Esophagus squamous epithelium (tissue), 5 donors: ENCODE measurements around the gene ARF3. TPM values are rescaled to one million over a fixed set of nuclear protein-coding genes. Genes with fewer than 3 reads are reported as not detected.

ENCODE experiments used
- DNase-seq: peaks from one replicate; lab custom pipeline; 2025; lab: John Stamatoyannopoulos, UW
- H3K27ac ChIP-seq, 4 donors: fragments of 200-600 bp; sonication (generic); one replicate each; pipeline ENCODE4 v1.5.1; 2016 to 2019; ENCODE audit warnings: mild to moderate bottlenecking in 1 of 4
- H3K27me3 ChIP-seq, 4 donors: fragments of 200-600 bp; sonication (generic); 1 replicate in 3 of 4; 2 replicates in 1 of 4; pipeline versions ENCODE4 v1.5.1 to v1.6.0; 2017 to 2021; ENCODE audit warnings: antibody characterized with exemption in 1 of 4
- H3K36me3 ChIP-seq, 3 donors: fragments of 200-600 bp; sonication (generic); one replicate each; pipeline ENCODE4 v1.5.1; 2016 to 2019
- H3K4me1 ChIP-seq, 3 donors: fragments of 200-600 bp; sonication (generic); one replicate each; pipeline ENCODE4 v1.5.1; 2017 to 2019
- H3K4me3 ChIP-seq, 4 donors: fragments of 200-600 bp; sonication (generic); 1 replicate in 3 of 4; 2 replicates in 1 of 4; pipeline ENCODE4 v1.5.1; 2016 to 2019; ENCODE audit warnings: mild to moderate bottlenecking in 2 of 4, moderate library complexity in 1 of 4
- H3K9me3 ChIP-seq, 3 donors: fragments of 200-600 bp; sonication (generic); one replicate each; pipeline ENCODE4 v1.5.1; 2016 to 2019
- CTCF ChIP-seq, 6 experiments: fragments of 450-650 bp in 4 of 6; fragments of 200-600 bp in 2 of 6; sonication (generic) in 2 of 6; IDR thresholded peaks; one replicate each; pipeline ENCODE4 v1.5.1; 2016 to 2019; ENCODE audit warnings: antibody characterized with exemption in 6 of 6, mild to moderate bottlenecking in 4 of 6, moderate library complexity in 4 of 6
- POLR2A ChIP-seq, 4 donors: fragments of 450-650 bp; IDR thresholded peaks; one replicate each; pipeline ENCODE4 v1.6.1; 2017; ENCODE audit warnings: antibody characterized with exemption in 4 of 4, mild to moderate bottlenecking in 4 of 4, moderate library complexity in 3 of 4
- WGBS, 2 donors: methylation state at CpG; one replicate each; pipeline ENCODE4 v1.1.5; 2018; 5-methylcytosine and 5-hydroxymethylcytosine counted together
- intact Hi-C: fragments of 100-400 bp; cut with DNase I; formaldehyde crosslinking; loops from one replicate; pipeline ENCODE4 v1.15.0; 2022
- total RNA-seq, 4 donors: library from RNA; depleted of rRNA; stranded (reverse); fragments of >200 nt; gene quantifications; one replicate each; pipeline ENCODE4 v1.1.0, GENCODE V29; 2016
- donor health status: DM: yes; HTN: yes; CAD: no.

The ARF3 gene
- total RNA-seq, 4 donors from 2014 or later, result 52.2 to 76.2 (median 61.6) TPM

- no peaks in the 10 kb centered on the region for H3K9me3 ChIP-seq
- no peak overlapping the region for H3K4me3 ChIP-seq
- intact Hi-C loops, result no loop called here
- 34 to 70% methylated on average over 3 to 4 of the region's 4 CpGs for WGBS, 2 donors
- peaks cover 12 to 84% (median 45%) of the 10 kb centered on the region in 3 donors for H3K4me1 ChIP-seq
- H3K27me3 ChIP-seq, result no peaks in the 10 kb centered on the region
- TF ChIP-seq POLR2A (IDR thresholded peaks at IDR 0.05) (no peak), CTCF (IDR thresholded peaks at IDR 0.05) (no peak)
- H3K27ac ChIP-seq, result peak overlapping the region; percentile 39 to 72 (median 68)
- peaks cover 6 to 36% (median 11%) of the 10 kb centered on the region in 3 donors for H3K36me3 ChIP-seq
- no peak for DNase-seq
Measured at GRCh38 chr12:48943221-48943620, 14.1 kb downstream of the ARF3 start.

- 49 to 63% methylated on average over 3 of the region's 3 CpGs for WGBS, 2 donors
- DNase-seq, result no peak
Measured at GRCh38 chr12:48940181-48940580, 17.1 kb downstream of the ARF3 start.

GRCh38 chr12:48938805-48939204 is 18.5 kb downstream of the ARF3 start:
- TF ChIP-seq POLR2A (IDR thresholded peaks at IDR 0.05) (no peak), CTCF (IDR thresholded peaks at IDR 0.05) (no peak)
- Histone ChIP-seq H3K27ac (peak overlapping the region in 1 of 4 donors; percentile 17), H3K36me3 (peaks cover 16 to 80% (median 18%) of the 10 kb centered on the region in 3 donors), H3K4me1 (peaks cover 9 to 42% (median 30%) of the 10 kb centered on the region in 3 donors), H3K4me3 (no peak overlapping the region), H3K9me3 (no peaks in the 10 kb centered on the region), H3K27me3 (no peaks in the 10 kb centered on the region)
- 82 to 90% methylated on average over 6 to 7 of the region's 7 CpGs for WGBS, 2 donors
- DNase-seq, result no peak
- intact Hi-C loops, result no loop called here

More at GRCh38 chr12:48940181-48940580, 17.1 kb downstream of the ARF3 start:
- no peaks in the 10 kb centered on the region for H3K9me3 ChIP-seq
- no peak overlapping the region for H3K4me3 ChIP-seq
- peaks cover 12 to 53% (median 39%) of the 10 kb centered on the region in 3 donors for H3K4me1 ChIP-seq
- H3K27ac ChIP-seq, result peak overlapping the region; percentile 26 to 67 (median 42)
- intact Hi-C loops, result no loop called here
- no peak for TF ChIP-seq POLR2A (IDR thresholded peaks at IDR 0.05)
- TF ChIP-seq CTCF (IDR thresholded peaks at IDR 0.05), result no peak
- peaks cover 16 to 67% (median 18%) of the 10 kb centered on the region in 3 donors for H3K36me3 ChIP-seq
- no peaks in the 10 kb centered on the region for H3K27me3 ChIP-seq

GRCh38 chr12:48937170-48937569 is 20.1 kb downstream of the ARF3 start:
- DNase-seq, result no peak
- WGBS, 2 donors, result 50 to 67% methylated on average over 3 to 5 of the region's 6 CpGs
- Histone ChIP-seq H3K4me3 (no peak overlapping the region), H3K9me3 (no peaks in the 10 kb centered on the region), H3K27ac (no peak overlapping the region), H3K4me1 (peaks cover 6 to 26% (median 19%) of the 10 kb centered on the region in 3 donors), H3K27me3 (no peaks in the 10 kb centered on the region), H3K36me3 (peaks cover 22 to 97% (median 24%) of the 10 kb centered on the region in 3 donors)
- no peak for TF ChIP-seq POLR2A (IDR thresholded peaks at IDR 0.05)
- TF ChIP-seq CTCF (IDR thresholded peaks at IDR 0.05), result peak in 1 of 6 experiments; percentile 6
- intact Hi-C loops, result no loop called here

GRCh38 chr12:48936379-48936979 is 20.8 kb downstream of the ARF3 start:
- H3K27ac ChIP-seq, result no peak overlapping the region
- H3K4me1 ChIP-seq, result peaks cover 2 to 19% (median 12%) of the 10 kb centered on the region in 3 donors
- H3K9me3 ChIP-seq, result no peaks in the 10 kb centered on the region
- no peak overlapping the region for H3K4me3 ChIP-seq
- peaks cover 22 to 98% (median 24%) of the 10 kb centered on the region in 3 donors for H3K36me3 ChIP-seq
- DNase-seq, result no peak
- intact Hi-C loops, result no loop called here
- TF ChIP-seq POLR2A (IDR thresholded peaks at IDR 0.05), result no peak
- peak; percentile 62 to 93 (median 79) for TF ChIP-seq CTCF (IDR thresholded peaks at IDR 0.05)
- no peaks in the 10 kb centered on the region for H3K27me3 ChIP-seq
